MM.1S (cell line): ENCODE results near the gene CIDEC.

ENCODE experiments used
- EZH2 ChIP-seq: fragments of 300-600 bp; sonication (generic); optimal IDR thresholded peaks from 2 replicates; pipeline ENCODE3; 2017; ENCODE audit warnings: low read depth, mild to moderate bottlenecking, antibody characterized with exemption, low read length, mixed read lengths
- TF ChIP-seq, protein P1 (sequence below): fragments of 300-600 bp; sonication (generic); IDR thresholded peaks from 2 replicates; pipeline ENCODE4 v1.5.1; 2016; ENCODE audit warnings: antibody characterized with exemption, low read length, mixed read lengths

DNA sequence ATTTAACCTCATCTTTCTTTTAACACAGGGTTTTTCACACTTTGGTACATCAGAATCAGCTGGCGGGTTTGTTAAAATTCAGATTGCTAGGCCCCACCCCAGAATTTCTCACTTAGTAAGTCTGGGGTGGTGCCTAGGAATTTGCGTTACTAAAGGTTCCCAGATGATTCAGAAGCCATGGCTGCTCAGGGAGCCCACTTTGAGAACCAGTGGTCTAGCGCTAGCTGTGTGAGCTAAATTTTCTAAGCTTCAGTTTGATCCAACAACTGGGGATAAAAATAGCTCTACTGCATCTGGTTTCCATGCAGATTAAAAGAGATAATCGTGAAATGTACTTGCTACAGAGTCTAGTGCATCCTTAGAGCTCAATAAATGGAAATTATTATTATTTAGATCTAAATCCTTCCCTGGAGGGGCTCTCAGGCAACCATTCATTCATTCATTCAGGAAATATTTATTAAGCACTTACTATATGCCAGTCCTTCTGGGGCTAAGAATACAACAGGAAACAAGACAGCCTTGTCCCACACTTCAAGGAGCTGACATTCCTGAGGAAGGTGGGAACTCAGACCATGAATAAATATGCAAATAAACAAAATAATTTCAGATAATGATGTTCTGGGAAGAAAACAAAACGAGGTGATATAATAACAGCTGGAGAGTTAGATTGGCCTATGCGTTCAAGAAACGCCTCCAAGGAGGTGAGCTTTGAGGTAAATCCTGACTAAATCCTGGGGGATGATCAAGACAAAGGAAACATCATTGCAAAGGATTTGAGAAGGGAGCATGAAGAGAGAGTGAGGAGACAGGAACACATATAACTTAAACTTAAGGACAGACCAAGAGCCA is 3.9 kb upstream of the CIDEC start:
- TF ChIP-seq, protein P1, sequence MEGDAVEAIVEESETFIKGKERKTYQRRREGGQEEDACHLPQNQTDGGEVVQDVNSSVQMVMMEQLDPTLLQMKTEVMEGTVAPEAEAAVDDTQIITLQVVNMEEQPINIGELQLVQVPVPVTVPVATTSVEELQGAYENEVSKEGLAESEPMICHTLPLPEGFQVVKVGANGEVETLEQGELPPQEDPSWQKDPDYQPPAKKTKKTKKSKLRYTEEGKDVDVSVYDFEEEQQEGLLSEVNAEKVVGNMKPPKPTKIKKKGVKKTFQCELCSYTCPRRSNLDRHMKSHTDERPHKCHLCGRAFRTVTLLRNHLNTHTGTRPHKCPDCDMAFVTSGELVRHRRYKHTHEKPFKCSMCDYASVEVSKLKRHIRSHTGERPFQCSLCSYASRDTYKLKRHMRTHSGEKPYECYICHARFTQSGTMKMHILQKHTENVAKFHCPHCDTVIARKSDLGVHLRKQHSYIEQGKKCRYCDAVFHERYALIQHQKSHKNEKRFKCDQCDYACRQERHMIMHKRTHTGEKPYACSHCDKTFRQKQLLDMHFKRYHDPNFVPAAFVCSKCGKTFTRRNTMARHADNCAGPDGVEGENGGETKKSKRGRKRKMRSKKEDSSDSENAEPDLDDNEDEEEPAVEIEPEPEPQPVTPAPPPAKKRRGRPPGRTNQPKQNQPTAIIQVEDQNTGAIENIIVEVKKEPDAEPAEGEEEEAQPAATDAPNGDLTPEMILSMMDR = no peak
- no peak for TF ChIP-seq EZH2
